ENCODE results near the gene PRR23E.

The PRR23E gene

DNA sequence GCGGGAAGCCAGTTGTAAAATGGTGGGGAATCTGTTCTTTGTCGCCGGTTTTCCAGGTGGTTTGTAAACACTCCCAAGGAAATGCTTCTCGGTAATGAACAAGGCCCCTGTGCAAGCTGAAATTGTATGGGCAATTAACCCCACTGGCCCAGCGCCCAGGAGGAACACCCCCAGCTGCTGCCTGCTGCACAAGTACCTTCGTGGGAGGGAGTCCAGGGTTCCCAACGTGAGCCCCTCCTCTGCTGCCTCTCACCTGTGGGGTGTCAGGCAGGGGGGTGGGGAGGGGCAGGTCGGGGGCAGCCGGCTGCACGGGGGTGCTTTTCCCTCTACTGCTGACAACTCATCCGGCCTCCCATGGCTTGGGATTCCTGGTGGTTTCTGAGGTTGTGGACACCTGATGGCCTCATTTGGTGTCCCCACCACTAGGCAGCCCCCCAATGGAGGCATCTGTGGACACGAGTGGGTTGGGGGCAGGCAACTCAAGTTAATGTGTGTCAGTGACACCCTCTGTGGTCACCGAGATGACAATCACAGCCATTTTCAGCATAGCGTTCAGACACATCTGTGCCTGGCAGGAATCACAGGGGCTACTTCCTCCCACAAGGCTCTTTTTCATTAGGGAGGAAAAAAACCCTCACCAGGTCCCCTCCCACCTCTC lies 35.6 kb upstream of the PRR23E start:
- TF ChIP-seq, protein P1, sequence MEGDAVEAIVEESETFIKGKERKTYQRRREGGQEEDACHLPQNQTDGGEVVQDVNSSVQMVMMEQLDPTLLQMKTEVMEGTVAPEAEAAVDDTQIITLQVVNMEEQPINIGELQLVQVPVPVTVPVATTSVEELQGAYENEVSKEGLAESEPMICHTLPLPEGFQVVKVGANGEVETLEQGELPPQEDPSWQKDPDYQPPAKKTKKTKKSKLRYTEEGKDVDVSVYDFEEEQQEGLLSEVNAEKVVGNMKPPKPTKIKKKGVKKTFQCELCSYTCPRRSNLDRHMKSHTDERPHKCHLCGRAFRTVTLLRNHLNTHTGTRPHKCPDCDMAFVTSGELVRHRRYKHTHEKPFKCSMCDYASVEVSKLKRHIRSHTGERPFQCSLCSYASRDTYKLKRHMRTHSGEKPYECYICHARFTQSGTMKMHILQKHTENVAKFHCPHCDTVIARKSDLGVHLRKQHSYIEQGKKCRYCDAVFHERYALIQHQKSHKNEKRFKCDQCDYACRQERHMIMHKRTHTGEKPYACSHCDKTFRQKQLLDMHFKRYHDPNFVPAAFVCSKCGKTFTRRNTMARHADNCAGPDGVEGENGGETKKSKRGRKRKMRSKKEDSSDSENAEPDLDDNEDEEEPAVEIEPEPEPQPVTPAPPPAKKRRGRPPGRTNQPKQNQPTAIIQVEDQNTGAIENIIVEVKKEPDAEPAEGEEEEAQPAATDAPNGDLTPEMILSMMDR (IDR thresholded peaks at IDR 0.05; ENCODE audit: control insufficient read depth, extremely low read depth, insufficient read depth), result no peak
- H3K4me3 ChIP-seq (ENCODE audit: low read depth, low read length), result no peak overlapping the region
- no peak for DNase-seq (ENCODE audit: low read depth)

DNA sequence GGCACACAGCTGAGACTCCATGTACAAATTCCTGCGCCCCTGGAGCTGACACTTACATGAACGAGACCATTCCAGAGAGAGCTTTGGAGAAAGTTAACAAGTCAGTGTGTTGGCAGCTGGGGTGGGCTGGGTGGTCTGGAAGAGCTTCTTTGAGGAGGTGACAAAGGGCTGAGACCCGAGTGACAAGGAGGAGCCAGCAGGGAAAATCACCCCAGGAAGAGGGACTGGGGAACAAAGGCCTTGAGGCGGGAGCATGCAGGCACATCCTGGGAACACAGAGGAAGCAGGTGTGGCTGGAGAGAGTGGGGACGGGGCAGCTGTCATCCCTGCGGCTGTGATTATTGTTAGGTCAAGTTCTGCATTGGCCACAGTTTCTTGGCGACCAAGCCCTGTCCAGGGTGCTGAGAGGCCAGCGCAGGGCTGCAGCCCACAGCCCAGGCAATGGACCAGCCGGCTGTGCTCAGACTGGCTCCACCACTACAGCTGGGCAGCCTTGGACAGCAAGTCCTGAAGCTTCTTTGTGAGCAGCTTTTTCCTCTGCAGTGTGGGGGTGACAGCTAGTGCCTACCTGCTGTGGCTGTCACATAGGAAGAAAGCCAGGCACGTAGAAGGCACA lies 34.2 kb upstream of the PRR23E start:
- no peak overlapping the region for H3K4me3 ChIP-seq (ENCODE audit: low read depth, low read length)
- TF ChIP-seq, protein P1 (IDR thresholded peaks at IDR 0.05; ENCODE audit: control insufficient read depth, extremely low read depth, insufficient read depth), result no peak
- DNase-seq (ENCODE audit: low read depth), result no peak

DNA sequence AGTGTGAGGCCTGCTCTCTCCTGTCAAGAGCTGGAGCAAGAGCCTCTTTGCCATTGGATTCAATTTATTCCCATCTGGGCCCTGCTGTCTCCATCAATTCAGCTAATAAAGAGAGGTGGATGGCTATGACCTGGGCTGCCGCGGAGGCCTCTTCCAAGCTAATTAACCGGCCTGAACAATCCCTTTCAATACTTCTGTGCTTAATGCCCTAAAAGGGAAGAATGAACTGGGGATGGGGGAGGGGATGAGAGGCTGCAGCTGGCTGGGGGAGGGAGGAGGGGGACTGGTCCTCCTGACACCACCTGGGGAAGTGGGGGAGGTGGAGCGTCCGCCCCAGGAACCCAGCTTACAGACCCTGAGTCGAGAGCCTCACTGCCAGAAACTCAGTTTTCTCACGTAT lies 33.4 kb upstream of the PRR23E start:
- no peak for DNase-seq (ENCODE audit: low read depth)
- TF ChIP-seq, protein P1 (IDR thresholded peaks at IDR 0.05; ENCODE audit: control insufficient read depth, extremely low read depth, insufficient read depth), result no peak
- H3K4me3 ChIP-seq (ENCODE audit: low read depth, low read length), result no peak overlapping the region

DNA sequence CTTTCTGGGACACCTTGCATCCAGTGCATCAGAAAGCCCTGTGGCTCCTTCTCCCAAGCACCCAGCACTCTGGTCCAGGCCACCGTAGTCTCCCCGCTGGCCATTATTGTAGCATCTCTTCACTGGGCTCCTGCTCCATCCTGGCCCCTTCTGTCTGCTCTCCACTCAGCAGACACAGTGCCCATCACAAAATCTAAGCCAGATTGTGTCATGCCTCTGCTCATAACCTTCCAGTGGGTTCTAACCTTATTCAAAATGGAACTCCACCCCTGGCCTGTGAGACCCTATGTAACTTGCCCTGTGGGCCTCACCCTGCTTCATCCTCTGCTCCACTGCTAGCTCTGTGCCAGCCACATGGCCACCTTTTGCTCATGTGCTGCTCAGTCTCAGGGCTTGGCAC lies 31.7 kb upstream of the PRR23E start:
- DNase-seq (ENCODE audit: low read depth), result no peak
- H3K4me3 ChIP-seq (ENCODE audit: low read depth, low read length), result no peak overlapping the region
- TF ChIP-seq, protein P1 (IDR thresholded peaks at IDR 0.05; ENCODE audit: control insufficient read depth, extremely low read depth, insufficient read depth), result no peak

DNA sequence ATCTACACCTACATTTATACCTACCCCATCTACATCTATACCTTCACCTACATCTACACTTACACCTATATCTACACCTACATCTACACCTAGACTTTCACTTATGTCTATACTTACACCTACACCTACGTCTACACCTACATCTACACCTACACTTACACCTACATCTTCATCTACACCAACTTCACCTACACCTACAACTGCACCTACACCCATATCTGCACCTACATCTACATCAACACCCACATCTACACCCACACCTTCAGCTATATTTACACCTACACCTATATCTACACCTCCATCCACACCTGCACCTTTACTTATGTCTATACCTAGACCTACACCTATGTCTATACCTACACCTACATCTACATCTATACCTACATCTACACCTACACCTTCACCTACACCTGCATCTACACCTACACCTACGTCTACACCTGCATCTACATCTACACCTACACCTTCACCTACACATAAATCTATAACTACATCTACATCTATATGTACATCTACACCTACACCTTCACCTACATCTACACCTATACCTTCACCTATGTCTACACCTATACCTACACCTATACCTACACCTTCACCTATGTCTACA lies 30.9 kb upstream of the PRR23E start:
- TF ChIP-seq, protein P1 (IDR thresholded peaks at IDR 0.05; ENCODE audit: control insufficient read depth, extremely low read depth, insufficient read depth), result no peak
- H3K4me3 ChIP-seq (ENCODE audit: low read depth, low read length), result no peak overlapping the region
- no peak for DNase-seq (ENCODE audit: low read depth)

DNA sequence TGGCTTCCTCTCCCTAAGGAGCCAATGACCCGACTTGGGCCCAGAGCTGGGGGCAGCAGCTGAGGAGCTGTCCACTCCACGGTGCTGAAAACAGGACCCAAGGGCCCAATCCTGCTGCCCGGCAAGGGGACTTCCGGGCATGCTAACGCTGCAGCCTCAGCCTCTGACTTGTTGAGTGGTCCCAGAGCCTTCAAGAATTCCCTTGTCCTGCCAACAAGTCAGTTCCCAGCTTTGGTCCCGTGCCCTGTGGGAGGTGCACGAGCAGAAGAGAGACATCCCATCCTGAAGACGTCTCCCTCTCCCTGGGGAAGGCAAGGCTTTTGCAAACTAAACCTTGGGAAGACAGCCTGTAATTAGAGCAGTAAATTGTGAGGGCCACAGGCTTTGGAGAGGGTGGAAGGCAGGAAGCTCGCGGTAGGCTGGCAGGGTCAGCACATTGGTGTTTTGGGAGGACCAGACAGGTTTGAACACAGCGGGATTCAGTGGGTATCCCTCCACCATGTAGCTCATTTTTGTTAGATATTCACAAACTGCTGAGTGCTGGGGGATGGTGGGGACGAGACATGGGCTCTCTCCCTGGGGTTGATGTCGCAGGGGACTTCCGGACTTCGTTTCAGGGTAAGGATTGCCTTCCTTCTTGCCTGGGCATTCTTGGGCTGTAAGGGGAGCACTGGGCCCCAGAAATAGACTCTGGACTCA lies 29.8 kb upstream of the PRR23E start:
- TF ChIP-seq, protein P1 (IDR thresholded peaks at IDR 0.05; ENCODE audit: control insufficient read depth, extremely low read depth, insufficient read depth), result no peak
- H3K4me3 ChIP-seq (ENCODE audit: low read depth, low read length), result no peak overlapping the region
- DNase-seq (ENCODE audit: low read depth), result no peak
